ENCODE results near the gene PCBD1.

The PCBD1 gene

GRCh38 chr10:70917226-70917625 is 28.9 kb upstream of the PCBD1 start:
- no peak for DNase-seq

DNA sequence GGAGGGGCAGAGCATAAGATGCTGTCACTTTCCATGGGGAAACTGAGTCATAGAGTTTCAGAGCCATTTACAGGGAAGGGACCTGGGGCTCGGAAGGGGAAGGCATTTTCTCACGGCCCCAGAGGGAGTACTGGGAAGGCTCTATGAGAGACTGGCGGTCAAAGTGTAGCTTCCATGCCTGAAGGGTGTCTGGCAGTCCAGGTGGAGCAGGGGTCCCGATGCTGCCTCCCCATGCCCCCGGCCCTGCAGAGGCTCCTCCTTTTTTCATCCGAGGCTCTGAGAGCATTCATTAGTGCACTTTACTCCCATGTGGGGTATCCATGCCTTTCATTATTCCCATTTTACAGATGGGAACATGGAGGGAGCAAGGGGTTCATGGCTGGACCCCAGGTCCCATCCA is 27.9 kb upstream of the PCBD1 start:
- DNase-seq = no peak

- DNase-seq = no peak
These were observed 27.4 kb upstream of the PCBD1 start for GRCh38 chr10:70915806-70916205.

DNA sequence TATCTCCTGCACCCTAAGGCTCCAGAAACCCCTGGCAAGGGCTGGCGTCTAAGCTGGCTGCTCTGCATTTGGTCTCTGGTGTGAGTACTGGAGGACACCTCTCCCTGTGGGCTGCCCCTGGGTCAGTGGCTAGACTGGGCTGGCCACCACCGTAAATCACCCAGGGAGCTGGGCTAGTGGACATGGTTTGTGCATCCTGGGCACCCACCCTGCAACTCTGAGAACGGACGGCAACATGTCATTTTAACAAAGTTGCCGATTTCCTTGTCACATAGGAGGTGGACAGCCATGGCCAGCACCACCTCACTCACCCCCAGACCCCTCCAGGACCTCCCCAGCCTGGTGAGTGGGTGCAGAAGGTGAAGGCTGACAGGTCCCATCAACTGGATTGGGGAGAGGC is 26.8 kb upstream of the PCBD1 start:
- DNase-seq = no peak

DNA sequence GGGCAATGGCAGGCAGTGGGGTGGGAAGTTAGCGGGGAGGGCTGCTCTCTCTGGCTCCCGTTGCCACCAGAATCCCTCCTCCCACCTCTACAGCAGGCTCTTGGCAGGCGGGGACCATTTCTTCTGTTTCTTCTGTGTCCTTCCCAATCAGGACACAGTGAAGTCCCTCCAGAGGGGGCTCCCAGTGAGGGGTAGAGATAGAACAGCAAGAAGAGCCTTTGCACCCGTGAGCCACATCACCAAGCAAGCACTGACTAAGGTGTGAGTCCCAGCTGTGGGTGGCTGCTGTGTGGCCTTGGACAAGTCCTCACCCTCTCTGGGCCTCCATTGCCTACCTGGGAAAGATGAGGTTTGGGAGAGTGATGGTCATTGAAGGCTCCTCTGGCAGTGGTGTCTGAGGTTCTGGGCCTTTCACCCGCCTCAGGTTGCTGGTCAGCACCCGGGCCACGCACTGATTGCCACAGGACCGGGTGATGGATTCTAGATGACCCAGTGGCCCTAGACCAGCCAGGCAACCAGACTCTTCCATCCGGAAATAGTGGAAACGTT is 26.0 kb upstream of the PCBD1 start:
- DNase-seq = no peak

DNA sequence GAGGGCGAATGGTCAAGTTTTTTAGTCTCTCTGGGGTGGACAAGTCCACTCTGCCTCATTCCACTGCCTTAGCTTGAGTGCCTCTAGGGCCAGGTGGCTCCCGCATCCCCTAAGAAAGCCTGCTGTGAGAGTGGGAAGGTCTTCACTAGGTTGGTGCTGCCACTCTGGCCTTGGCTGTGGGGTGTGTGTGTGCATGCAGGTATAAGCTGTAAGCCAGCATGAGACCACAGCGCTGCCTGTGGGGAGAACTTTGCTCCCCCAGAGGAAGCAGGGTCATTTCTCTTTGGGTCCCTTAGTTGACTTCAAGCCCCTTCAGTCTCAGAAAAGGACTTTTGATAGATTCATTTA is 25.5 kb upstream of the PCBD1 start:
- DNase-seq = no peak

DNA sequence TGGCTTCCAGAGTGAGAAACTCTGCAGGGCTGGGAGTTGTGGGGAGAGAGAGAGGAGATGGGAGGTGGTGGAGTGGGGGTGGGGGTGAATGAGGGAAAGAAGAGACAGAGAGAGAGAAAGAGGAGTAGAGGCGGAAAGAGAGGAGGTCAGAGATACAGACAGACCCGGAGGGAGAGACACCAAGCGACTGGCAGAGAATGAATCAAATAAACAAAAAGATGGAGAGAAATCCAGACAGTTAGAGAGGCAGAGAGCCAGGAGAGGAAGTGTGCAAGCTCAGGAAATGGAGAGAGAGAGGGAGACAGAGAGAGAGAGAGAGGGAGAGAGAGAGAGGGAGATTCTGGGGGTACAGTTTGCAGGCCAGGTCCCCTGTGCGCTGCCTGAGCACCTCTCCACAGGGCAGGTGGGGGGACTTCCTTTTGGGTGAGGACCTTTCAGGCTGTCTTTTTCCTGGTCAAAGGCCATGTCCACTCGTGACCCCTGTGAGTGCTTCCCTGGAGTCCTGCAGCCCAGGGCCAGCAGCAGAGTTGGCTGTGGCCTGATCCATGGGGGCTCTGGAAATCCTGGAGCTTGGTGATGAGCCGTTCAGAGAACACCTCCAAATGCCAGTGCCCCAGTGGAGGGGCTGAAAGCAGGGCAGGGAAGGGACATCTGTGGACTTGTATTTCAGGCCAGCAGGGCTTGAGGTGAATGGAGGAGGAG is 25.0 kb upstream of the PCBD1 start:
- no peak for DNase-seq

GRCh38 chr10:70912556-70912955 is 24.2 kb upstream of the PCBD1 start:
- DNase-seq = no peak

DNA sequence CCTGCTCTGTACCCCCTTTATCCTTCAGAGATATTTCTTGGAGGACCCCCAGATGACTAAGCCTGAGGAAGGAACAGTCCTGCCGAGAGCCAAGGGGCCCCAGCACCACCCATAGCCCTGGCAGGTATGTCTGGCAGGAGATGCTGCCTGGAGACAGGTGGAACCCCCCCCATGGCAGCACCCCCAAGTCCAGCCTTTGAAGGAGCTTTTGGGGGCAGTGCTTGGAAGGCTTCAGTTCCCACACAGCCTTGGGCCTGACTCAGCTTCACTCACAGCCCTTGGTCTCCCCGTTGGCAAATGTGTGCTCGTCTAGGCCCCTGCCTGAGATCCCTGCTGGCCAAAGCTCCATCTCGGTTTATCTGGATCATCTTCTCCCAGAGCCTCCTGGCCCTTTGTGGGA is 23.0 kb upstream of the PCBD1 start:
- no peak for DNase-seq

DNA sequence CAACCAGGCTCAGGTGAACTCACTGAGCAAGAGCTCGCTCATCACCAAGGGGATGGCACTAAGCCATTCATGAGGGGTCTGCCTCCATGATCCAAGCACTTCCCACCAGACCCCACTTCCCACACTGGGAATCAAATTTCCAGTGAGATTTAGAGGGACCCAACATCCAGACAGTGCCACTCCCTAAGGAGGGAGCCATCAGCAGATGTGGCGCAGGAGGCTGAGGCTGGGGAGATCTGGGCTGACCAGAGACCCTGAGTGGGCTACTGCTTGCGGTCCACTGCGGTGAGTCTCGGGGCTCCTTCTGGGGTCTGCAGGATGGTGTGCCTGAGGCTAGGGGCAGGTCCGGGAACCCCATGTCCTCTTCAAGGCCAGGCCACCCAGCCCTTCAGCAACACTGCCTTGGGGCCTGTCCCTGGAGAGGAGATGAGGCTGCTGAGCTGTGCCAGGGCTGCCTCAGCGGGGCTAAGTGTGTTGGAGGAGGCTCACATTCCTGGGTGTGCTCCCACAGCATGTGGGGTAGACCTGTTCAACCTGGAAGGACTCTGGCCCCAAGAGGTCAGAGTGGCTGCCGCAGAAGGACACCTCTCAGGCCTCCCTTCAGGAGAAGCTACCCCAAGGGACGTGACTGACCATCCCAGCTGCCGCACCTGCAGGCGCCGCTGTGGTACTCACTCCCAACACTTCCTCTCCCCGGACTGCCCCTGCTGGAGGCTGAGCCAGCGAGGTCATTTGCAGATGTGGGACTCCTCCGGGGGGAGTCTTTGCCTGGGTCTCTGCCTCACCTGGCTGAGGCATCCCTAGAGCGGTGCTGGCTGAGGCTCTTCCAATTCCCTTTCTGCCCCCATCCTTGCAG is 22.3 kb upstream of the PCBD1 start:
- no peak for DNase-seq

DNA sequence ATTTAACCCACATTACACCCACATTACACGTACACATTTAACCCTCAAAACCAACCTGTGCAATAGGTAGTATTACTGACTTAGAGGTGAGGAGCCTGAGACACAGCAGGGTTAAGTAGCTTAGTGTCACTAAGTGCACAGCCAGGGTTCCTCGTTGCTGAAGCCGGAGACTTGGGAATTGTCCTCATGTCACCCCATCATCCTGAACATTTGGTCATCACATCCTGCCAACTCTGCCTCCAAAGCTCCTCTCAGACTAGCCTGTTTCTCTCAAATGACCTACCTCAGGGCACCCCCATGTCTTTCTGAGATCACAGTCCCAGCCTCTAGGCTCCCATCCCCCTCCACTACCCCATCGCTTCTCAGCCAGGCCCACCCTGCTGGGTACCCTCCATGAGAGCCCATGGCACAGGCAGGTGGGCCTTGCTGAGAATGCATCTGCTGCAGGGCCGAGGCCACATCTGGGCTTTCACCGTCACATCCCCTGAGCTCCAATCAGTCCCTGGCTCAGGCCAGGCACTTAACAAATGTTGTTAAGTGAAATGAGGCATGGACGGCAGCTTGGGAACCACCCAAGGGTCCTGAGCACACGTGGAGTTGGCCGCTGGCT is 21.1 kb upstream of the PCBD1 start:
- DNase-seq = no peak

- no peak for DNase-seq
These were observed 20.3 kb upstream of the PCBD1 start for GRCh38 chr10:70908406-70909296.

GRCh38 chr10:70907637-70908405 is 19.5 kb upstream of the PCBD1 start:
- DNase-seq = no peak

DNA sequence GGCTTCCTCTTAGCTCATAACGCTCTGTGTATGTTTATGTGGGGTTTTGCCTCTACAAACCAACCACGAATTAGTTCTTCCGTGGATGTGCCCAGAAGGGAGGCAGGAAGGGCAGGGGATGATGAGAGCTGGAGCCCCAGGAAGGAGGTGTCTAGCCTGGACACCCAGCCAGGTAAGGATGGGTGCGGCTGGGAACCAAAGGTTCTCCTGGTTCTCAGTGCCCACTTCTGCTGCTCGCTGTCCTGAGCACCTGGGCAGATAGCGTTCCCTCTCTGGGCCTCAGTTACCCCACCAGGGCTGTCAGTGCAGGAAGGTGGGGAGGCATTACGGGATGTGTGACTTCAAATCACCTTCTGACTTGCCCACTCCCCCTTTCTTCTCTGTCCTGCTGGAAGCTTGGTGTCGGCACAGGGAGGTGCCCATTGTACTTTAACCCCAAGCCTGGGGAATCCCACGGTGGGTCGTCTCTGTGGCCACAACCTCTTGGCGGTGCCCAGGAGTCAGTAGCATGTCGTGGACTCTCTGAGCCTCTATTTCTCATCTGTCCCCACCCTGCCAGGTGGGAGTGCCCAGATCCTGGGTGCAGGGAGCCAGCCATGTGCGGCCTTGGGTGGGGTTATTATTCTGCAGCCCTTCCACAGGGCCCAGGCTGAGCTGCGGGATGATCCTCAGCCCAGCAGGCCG is 18.7 kb upstream of the PCBD1 start:
- no peak for DNase-seq

DNA sequence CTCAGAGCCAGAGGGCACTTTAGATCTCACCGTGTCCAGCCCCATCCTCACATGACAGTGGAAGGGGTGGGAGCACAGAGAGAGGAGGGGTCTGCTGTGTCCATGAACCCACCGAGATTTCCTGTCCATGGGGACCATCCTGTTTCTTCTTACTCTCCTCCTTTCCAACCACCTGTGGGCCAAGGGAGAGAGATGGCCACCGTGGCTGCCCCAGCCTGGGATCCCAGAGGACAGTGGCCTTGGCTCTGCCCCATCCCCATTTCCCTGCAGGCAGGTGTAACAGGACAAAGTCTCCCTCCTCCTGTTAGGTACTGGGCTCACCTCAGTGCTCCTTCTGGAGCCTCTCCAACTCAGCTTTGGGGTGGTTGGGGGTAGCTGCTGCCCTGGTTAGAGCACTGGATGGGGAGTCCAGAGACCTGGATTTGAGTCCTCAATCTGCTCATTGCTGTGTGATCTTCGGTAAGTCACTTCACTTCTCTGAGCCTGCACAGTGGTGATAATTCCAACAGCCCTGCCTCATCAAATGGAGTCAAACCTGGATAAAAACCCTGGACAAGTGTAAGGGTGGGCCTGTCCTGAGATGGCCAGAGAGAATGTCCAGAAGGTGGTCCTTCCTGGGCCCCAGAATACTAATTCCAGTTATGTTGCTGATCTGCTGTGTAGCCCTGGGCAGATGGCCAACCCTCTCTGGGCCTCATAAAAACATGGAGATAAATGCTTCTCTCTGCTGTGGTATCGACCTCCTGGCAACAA is 17.8 kb upstream of the PCBD1 start:
- DNase-seq = no peak

GRCh38 chr10:70905071-70906021 is 17.0 kb upstream of the PCBD1 start:
- no peak for DNase-seq

DNA sequence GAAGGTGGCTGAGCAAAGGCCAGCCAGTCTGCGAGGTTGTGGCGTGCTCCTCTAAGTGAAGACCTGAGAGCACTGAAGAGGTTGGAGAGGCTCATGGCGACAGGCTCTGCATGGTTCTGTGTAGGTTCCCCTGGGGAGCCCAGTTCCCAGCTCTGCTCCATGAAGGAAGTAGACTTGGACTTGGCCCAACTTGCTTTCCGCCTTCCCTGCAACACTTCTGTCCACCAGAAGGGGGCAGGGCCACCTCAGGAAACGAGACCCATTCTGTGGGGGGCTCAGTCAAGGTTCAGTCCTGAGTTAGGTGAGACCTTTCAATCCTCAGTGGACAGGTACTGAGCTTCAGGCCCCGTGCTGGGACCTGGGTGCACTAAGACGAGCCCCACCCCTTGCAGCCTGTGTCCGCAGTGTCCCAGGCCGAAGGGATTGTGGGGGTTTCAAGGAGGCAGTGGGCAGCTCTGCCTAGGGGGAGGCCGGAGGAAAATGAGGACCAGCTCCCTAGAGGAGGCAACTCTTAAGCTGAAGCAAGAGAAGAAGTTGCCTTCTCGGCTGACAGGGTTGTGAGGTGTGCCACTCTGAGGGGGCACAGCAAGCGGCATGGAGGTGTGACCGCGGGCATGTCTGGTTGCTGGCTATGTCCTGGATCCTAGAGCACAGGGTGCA is 15.0 kb upstream of the PCBD1 start:
- DNase-seq = peak; percentile 44 to 47

- peak in 1 of 2 donors; percentile 5 for DNase-seq
These were observed 14.4 kb upstream of the PCBD1 start for GRCh38 chr10:70902661-70903261.
